Ammon's horn (tissue), 1 donor: ENCODE results near the gene CTSO.
"Not testable (repeated sequence)": the region's sequence is repeated elsewhere in the genome, so short reads cannot be mapped to it uniquely, and the experiment has no call there.

Source experiments
- DNase-seq: peaks from one replicate; pipeline ENCODE4 v3.0.0-alpha.2; 2016; ENCODE audit warnings: low spot score

The CTSO gene

DNA sequence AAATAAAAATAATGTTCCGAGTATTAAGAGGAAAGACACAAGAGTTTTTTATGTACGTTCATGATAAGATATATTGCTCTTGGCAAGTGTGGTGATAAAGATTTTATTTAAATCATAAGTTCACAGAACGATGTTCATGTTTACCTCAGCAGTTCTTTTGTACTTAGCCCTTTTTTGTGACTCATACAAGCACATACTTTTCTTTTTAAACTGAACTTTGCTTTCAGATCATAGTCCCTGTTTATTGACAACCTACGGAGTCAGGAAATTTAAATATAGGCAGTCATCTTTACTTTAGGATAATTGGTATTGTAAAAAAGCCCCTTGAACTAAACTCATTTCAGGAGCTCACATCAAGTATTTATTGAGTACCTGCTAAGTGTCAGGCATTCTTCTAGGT lies 1.3 kb upstream of the CTSO start:
- DNase-seq: no peak

DNA sequence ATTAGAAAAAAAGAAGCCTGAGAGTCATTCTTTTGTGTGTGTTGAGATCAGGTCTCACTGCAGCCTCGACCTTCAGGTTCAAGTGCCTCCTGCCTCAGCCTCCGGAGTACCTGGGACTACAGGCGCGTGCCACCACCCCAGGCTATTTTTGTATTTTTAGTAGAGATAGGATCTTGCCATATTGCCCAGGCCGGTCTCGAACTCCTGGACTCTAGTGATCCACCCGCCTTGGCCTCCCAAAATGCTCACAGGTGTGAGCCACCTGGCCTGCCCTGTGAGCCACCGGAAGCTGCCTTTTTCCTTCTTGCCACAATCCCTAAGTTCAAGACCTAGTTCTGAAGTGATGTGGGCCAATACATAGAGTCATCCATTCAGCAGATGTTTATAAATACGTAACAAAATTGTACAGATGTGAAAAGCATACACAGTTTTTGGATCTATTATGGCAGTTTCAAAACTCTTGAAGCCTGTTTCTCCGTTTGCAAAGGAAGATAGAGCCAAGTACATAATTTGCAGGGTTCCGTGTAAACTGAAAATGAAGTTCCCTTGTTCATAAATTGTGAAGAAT lies 536 bp upstream of the CTSO start:
- no peak for DNase-seq

DNA sequence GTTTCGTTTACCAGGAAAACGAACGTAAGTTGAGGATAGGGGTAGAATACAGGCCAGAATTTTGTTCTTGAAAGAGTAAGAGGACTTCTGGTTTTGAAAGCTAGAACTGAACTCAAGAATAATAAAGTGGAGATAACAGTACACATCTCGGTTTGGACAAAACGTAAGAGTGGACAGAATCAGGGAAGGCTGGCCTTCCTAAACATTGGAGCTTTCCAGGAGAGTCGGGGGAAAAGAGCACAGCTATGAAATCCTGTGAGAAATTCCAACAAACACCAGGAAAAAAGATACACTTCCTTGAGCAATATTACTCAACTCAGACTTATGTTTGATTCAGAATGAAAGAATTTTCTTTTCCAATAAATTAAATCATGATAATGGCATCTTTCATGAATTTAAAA lies 1.2 kb downstream of the CTSO start:
- DNase-seq: no peak

DNA sequence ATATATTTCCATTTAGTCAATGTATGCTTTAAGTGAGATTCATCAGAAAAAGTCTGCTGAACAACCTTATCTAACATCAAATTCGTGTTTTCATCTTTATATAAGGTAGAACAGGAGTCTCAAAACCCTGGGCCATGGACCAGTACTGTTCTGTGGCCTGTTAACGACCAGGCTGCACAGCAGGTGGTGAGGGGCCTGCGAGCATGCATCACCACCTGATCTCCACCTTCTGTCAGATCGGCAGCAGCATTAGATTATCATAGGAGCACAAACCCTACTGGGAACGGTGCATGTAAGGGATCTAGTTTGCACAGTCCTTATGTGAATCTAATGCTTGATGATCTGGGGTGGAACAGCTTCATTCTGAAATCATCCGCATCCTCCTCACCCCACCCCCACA lies 3.2 kb downstream of the CTSO start:
- no peak for DNase-seq

DNA sequence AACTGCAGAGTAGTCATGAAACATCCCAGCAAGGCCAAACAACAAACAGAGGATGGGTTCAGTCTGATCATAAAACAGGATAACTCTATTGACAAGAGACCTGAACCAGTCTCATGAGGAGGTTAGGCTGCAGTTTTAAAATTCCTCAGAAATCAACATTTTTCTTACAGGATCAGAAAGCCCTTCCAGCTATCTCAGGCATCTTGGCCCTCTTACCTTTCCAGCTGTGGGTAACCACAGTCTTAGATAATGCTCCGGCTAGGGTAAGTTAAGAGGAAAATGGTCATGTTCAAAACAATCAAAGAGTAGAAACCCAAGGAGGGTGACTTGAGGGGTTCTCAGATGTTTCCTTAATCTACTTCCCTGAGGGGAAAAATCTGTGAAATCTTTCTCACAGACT lies 5.1 kb downstream of the CTSO start:
- DNase-seq: no peak

DNA sequence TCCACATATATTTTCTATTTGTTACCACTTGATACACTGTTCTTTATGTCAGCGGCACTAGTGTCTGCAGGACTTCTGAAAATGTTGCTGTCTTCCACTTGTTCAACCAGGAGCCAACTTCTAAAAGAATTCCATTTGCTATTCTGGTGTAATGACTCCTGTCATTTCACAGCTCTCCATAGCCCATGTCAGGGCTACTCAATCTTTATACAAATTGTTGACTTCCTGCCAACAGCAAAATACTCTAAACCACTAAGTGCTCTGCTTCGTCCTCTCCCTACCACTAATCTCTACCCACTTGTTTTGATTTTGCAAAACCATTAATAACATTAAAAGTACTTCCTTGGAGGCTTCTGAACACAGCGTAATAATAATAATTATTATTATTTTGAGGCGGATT lies 7.2 kb downstream of the CTSO start:
- no peak for DNase-seq

DNA sequence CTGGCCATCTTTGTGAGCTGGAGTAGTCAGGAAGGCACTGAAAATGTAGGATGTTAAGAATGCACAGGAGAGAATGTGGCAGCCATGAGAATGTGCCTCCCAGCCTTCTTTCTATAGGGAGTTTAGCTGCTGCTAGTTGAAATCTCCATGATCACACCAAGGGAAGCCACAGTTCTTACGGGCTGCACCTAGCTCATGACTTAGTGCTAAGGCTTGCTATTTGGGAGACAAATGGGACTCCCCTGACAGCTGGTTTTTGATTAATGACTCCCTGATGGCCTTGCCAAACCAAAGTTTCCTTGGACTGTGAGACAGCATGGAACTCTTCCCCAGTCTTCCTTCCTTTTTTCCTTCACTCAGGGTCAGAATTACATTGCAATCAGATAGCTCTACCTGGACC lies 9.2 kb downstream of the CTSO start:
- DNase-seq: no peak

DNA sequence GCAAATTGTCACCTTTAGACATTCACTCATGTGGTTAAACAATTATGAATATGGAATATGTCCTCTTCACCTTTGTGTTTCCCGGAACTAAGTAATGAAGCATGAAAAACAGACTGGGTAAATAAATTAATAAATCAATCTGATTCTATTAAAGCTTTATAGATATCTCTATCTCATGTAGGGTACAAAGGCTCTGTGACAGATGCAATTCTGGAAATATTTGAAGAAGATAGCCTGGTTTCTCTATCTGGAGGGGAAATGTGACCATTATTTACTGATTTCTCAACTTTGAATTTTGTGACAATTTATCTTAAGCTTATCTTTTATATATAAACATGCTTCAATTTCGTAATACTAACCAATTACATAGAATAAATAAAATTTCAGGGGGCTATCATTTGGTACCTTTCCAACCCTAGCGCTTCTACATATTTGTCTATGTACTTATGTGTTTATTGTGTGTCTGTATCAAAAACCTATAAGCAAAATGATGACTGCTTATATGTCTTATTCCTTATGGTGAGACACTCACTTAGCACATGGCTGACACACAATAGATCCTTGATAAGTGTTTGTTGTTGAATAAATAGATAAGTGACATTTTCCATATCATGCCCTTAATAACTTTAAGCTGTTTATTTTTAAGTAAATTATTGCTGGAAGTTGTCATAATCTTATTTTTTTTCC lies 9.9 kb downstream of the CTSO start:
- no peak for DNase-seq

DNA sequence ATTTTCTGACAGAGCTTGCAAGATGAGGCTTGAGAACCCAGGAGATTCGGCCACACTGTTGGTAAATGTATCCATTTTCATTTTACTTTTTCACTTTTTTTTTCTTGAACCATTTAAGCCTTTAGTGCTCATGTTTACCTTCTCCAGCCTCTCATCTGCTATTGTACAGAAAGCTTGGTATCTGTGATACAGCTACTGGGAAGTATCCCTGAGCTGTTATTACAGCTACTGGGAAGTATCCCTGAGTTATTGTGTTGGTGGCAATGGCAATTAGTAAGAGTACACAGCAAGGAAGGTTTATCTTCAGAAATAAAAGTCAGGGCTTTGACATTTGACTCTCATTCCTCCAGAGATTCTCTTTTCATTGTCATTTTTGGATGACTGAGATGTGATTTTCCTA lies 11.8 kb downstream of the CTSO start:
- DNase-seq: no peak

DNA sequence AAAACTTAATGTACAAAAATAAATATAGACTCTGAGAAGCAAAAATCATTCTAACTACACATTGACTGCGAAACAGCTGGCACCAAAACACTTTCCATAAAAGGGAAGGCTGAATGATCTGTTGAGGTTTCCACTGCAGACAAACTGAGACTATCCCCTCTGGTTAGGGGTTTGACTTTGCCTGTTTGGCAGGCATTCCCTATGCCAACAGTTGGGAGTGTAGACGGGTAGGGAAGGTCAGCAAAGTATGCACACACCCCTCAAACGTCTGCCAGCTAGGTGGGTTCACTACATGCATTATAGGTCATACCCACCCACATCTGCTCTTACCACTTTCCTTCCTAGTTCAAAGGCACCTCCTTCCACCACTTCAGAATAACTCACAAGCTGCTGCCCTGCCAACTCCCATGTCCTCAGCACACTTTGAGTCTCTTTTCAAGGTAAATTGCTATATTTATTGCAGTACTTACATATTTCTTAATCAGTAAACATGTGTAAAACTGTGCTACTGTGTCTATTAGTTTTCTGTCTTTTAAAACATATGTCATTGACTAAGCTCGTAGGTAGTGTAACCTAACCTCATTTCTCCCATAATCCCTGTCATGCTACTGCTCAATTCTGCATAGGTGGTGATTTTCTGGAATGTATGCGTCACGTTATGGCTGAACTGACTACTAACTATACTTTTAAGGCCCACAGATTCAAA lies 12.4 kb downstream of the CTSO start:
- no peak for DNase-seq

DNA sequence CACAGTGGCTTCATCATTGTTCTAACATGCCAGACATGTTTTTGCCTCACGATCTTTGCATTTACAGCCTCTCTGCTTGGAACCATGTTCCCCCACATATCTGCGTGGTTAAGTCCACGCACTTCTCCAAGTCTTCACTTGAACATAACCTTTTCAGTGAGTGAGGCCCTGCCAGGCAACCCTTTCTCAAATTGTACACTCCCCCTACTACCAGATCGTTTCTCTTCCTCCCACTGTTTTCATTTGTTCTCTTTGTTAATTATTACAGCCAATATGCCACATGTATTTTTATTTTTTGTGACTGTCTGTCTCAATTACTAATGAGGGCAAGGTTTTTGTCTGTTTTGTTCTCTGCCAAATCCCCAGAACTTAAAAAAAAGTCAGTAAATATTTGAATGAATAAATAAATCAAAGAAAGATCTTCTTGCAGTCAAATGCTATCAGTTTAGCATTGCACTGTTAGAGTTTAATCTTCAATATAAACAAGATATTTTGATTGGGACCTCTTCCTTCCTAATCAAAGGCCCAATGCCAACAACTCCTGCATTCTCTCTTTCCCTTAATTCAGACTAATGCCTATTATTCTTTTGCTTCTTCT lies 18.2 kb downstream of the CTSO start:
- no peak for DNase-seq

DNA sequence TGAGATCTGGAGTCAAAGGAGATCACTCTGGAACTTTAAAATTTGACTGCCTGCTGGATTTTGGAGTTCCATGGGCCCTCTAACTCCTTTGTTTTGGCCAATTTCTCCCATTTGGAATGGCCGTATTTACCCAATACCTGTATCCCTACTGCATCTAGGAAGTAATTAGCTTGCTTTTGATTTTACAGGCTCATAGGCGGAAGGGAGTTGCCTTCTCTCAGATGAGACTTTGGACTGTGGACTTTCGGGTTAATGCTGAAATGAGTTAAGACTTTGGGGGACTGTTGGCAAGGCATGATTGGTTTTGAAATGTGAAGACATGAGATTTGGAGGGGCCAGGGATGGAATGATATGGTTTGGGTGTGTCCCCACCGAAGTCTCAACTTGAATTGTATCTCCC lies 19.0 kb downstream of the CTSO start:
- not testable (repeated sequence) for DNase-seq

DNA sequence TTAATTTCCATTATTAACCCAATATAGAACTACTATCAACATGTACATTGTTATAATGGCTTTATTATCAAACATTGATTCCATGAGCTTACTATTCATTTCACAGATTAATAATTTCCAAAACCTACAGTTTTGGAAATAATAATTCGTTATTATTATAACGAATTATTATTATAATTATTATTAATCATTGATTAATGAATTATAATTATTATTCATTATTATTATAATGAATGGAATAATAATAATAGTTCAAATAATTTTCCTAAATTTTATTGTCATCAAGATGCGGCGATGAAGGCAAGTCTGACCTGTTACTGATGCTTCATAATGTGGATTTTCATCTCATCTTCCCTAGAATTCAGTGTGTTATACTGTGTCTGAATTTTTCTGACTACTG lies 22.0 kb downstream of the CTSO start:
- no peak for DNase-seq

DNA sequence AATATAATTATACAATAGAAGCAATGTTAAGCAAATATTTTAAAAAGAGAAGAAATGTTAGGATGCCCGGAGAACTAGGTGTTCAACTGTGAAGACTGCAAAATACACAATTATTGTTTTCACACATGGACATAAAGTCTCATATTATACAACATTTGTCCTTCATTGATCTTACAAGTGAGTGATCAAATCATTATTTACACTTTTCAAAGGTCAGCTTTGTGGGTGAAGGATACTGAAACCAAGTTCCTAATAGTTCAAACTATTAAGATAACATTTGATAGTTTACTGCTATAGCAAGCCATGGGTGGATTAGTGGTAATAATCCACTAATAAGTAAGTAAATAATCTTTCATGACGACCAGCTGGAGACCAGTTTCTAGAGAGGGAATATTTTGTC lies 23.3 kb downstream of the CTSO start:
- DNase-seq: no peak

DNA sequence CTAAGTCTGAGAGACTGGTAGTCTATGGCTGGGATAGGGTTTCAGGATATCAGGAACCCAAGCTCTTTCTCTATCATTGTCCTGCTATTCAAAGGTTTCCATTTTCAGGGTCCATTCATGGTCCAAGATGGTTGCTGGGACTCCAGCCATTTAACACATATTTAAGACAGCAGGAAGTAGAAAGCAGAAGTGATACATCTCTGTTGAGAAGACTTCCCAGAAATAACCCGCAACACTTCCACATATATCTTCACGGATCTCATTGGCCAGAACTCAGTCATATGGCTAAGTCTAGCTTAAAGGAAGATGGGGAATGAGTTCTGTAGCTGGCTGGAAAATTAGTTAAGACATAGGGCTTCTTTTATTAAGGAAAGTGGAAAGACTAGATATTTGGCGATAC lies 23.8 kb downstream of the CTSO start:
- no peak for DNase-seq

DNA sequence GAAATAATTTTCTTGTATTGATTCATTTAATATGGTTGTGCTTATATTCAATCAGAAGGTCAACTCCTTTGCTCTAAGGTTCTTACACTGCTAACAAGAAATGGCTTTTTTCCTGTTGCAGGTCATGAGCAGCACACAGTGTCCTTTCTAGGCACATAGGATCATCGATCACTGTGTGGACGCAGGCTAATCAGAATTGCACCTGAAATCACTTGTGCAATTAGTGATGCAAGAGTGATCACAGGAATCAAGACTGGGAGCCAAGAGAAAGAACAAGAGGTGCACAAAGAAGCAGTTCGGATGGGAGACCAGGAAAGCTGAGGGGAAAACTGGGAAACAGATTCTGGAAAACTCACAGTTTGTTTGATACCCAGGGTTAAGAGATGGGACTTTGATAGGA lies 29.0 kb downstream of the CTSO start:
- no peak for DNase-seq

DNA sequence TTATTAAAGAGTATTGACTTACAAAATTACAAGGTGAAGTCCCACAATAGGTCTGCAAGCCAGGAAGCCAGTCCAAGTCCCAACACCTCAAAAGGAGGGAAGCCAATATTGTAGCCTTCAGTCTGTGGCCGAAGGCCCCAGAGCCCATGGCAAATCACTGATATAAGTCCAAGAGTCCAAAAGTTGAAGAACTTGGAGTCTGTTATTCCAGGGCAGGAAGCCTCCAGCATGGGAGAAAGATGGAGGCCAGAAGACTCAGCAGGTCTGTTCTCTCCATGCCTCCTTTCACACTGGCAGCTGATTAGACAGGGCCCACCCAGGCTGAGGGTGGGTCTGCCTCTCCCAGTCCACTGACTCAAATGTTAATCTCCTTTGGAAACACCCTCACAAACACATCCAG lies 32.1 kb downstream of the CTSO start:
- no peak for DNase-seq

DNA sequence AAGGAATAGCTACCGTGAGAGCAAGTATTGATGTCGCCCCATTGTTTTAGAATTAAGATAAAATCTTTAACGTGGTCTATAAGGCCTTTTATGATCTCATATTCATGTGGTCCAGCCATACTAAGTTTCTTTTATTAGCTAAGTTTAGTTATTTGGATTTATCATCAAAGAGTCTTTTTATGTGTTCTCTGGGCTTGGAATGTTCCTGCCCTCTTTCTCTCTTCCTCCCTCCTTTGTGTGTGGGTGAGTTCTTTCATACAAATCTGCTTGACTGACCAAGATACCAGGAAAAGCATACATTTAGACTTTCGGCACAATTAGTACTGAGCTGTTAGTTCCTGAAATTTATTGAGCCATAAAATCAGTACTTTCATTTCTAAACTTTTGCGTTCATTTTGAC lies 38.9 kb downstream of the CTSO start:
- no peak for DNase-seq

DNA sequence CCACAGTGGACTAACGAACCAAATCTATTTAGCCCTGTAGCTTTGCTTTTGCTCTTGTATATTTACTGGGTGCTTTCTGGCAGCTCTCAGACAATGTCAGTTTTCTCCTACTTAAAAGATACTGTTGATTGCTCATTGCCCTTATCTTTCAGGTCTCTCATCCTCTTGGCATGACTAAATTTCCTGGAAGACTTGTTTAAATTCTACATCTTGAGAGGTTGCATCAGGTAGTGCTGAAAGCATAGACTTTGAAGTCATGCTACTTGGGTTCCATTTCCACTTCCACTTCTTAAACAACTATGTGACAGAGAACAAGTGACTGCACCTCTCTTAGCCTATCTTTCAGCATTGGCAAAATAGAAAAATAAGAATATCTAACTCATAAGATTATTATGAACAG lies 41.8 kb downstream of the CTSO start:
- DNase-seq: no peak

DNA sequence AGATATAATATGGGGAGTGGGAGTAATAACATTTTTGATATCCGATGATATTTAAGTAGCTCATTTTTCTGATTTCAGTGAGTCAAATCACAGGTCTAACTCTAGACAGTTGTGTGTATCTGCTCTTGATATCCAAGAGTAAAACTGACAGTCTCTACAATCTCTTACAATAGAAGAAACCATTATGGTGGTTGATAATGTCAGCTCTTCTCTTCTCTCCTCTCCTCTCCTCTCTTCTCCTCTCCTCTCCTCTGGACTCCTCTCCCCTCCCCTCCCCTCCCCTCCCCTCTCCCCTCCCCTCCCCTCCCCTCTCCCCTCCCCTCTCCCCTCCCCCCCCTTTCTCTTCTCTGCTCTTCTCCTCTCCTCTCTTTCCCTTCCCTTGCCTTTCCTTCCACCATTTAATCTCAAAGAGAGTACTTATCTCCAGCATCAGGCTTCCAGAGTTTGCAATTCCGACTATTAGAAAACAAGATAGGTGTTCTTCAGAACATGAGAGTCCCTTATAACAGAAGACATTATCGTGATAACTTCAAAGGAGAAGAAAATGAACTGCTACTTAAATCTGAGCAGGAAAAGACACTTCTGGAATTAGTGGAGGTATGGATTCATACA lies 43.9 kb downstream of the CTSO start:
- DNase-seq: no peak

DNA sequence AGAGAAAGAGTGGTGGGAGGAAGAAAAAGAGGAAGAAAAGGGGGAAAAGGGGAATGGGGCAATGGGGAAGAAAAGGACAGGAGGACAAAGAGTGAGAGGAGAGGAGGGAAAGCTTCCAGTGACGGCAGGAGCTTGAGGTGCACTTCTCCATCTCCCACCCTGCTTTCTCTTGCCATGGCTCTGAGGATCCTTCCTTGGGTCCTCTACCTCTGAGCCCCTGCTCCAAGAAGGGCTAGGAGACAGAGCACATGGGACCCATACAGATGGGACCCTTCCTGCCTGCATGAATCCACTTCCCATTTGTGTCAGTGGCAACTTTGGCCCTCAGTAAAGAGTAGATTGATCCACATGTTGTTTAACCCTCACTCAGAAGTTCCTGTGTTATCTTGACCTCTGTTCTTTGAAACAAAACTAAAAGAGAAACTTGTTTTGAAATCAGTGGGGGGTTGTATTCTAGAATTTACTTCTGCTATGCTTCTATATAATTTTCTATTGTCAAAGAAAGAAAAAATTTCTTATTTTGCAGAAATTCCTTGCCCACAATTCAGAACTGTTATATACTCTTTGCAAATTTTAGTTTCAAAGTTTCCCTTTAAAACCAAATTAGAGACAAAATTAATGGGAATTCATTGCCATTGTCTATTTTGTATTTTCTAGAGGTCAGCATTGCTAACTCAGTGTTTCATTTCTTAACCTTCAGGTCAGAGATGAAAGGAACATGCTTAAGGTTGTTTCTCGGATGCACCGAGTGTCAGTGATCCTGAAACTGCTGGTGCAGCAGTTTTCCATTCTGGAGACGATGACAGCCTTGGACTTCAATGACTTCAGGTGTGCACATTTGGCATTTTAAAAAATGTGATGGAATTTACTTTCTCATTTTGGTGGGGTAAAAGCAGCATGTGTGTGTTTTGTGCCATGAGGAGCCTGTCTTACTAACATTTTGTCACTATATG lies 45.2 kb downstream of the CTSO start:
- no peak for DNase-seq

DNA sequence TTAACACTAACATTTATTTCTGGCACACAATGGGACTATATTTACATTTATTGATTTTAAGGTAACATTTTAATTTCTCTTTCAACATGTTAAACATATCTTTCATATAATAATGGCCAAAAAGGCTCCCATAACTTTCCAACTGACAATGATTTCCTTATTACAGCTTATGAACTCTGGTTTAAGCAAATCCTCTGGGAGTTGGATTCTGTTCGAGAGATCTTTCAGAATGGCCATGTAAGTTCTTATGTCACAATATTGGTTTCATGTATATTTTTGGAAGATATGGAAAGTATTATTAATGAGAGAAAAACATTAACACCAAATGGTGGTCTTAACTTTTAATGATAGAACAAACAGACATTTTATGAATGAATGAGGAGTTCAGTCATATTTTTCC lies 46.1 kb downstream of the CTSO start:
- no peak for DNase-seq
